Measurements from ENCODE around the gene MED9. TPM values are rescaled to one million over a fixed set of nuclear protein-coding genes. Genes with fewer than 3 reads are reported as not detected.

MED9 gene
- total RNA-seq, 2 donors from 2014 or later: 18.4 to 20.5 TPM

- Histone ChIP-seq H3K27ac (ENCODE audit: low read depth, low read length) (no peak overlapping the region), H3K9me3 (ENCODE audit: control insufficient read depth, low read length) (peaks cover 1% of the 10 kb centered on the region), H3K4me3 (ENCODE audit: low read length) (no peak overlapping the region), H3K36me3 (ENCODE audit: control insufficient read depth, insufficient read depth, low read length) (no peaks in the 10 kb centered on the region), H3K4me1 (ENCODE audit: control insufficient read depth, insufficient read depth, low read length) (peaks cover 3% of the 10 kb centered on the region), H3K9ac (ENCODE audit: extremely low read depth, low read length, poor library complexity, severe bottlenecking) (no peak overlapping the region), H3K27me3 (ENCODE audit: control insufficient read depth, insufficient read depth, low read length, poor library complexity, severe bottlenecking) (no peaks in the 10 kb centered on the region)
- Mint-ChIP-seq H3K27me3 (ENCODE audit: insufficient read depth) (no peaks in the 10 kb centered on the region), H3K27ac (no peak overlapping the region), H3K4me1 (peaks cover 35% of the 10 kb centered on the region), H3K36me3 (ENCODE audit: low read depth) (no peaks in the 10 kb centered on the region), H3K9me3 (peaks cover 9% of the 10 kb centered on the region), H3K4me3 (no peak overlapping the region)
- TF ChIP-seq, protein P1, sequence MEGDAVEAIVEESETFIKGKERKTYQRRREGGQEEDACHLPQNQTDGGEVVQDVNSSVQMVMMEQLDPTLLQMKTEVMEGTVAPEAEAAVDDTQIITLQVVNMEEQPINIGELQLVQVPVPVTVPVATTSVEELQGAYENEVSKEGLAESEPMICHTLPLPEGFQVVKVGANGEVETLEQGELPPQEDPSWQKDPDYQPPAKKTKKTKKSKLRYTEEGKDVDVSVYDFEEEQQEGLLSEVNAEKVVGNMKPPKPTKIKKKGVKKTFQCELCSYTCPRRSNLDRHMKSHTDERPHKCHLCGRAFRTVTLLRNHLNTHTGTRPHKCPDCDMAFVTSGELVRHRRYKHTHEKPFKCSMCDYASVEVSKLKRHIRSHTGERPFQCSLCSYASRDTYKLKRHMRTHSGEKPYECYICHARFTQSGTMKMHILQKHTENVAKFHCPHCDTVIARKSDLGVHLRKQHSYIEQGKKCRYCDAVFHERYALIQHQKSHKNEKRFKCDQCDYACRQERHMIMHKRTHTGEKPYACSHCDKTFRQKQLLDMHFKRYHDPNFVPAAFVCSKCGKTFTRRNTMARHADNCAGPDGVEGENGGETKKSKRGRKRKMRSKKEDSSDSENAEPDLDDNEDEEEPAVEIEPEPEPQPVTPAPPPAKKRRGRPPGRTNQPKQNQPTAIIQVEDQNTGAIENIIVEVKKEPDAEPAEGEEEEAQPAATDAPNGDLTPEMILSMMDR (conservative IDR thresholded peaks at IDR 0.05): peak; percentile 58
- WGBS, 2 experiments (ENCODE audit: insufficient coverage in 1 of 2, insufficient read length in 1 of 2): 54 to 70% methylated on average over 3 to 4 of the region's 4 CpGs
- DNase-seq: no peak
Measured at GRCh38 chr17:17435323-17435722, 41.5 kb upstream of the MED9 start.

GRCh38 chr17:17437461-17437860, 39.3 kb upstream of the MED9 start:
- WGBS, 2 experiments (ENCODE audit: insufficient coverage in 1 of 2, insufficient read length in 1 of 2): 92 to 95% methylated on average over 9 of the region's 9 CpGs
- H3K9me3 Mint-ChIP-seq: peaks cover 2% of the 10 kb centered on the region
- TF ChIP-seq, protein P1 (conservative IDR thresholded peaks at IDR 0.05): no peak
- H3K27ac Mint-ChIP-seq: no peak overlapping the region
- H3K36me3 ChIP-seq (ENCODE audit: control insufficient read depth, insufficient read depth, low read length): no peaks in the 10 kb centered on the region
- no peaks in the 10 kb centered on the region for H3K27me3 ChIP-seq (ENCODE audit: control insufficient read depth, insufficient read depth, low read length, poor library complexity, severe bottlenecking)
- H3K27me3 Mint-ChIP-seq (ENCODE audit: insufficient read depth): no peaks in the 10 kb centered on the region
- no peak overlapping the region for H3K27ac ChIP-seq (ENCODE audit: low read depth, low read length)
- DNase-seq: no peak
- H3K4me1 Mint-ChIP-seq: peaks cover 44% of the 10 kb centered on the region
- peaks cover 6% of the 10 kb centered on the region for H3K4me1 ChIP-seq (ENCODE audit: control insufficient read depth, insufficient read depth, low read length)
- no peak overlapping the region for H3K4me3 ChIP-seq (ENCODE audit: low read length)
- no peaks in the 10 kb centered on the region for H3K36me3 Mint-ChIP-seq (ENCODE audit: low read depth)
- H3K9me3 ChIP-seq (ENCODE audit: control insufficient read depth, low read length): no peaks in the 10 kb centered on the region
- H3K4me3 Mint-ChIP-seq: no peak overlapping the region
- no peak overlapping the region for H3K9ac ChIP-seq (ENCODE audit: extremely low read depth, low read length, poor library complexity, severe bottlenecking)

DNA sequence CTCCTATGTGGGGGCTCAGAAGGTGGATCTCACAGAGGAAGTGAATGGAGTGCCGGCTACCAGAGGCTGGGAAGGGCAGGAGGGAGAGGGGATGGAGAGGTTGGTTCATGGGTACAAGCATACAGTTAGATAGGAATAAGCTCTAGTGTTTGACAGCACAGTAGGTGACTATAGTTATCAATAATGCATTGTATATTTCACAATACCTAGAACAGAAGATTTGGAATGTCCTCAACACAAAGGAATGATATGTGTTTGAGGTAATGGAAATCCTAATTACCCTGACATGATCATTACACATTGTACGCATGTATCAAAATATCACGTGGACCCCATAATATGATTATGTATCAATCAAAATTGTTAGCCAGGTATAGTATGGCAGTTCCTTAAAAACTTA, 38.9 kb upstream of the MED9 start:
- H3K9me3 Mint-ChIP-seq: peaks cover 2% of the 10 kb centered on the region
- TF ChIP-seq, protein P1 (conservative IDR thresholded peaks at IDR 0.05): no peak
- peaks cover 44% of the 10 kb centered on the region for H3K4me1 Mint-ChIP-seq
- Histone ChIP-seq H3K4me1 (ENCODE audit: control insufficient read depth, insufficient read depth, low read length) (peaks cover 6% of the 10 kb centered on the region), H3K9ac (ENCODE audit: extremely low read depth, low read length, poor library complexity, severe bottlenecking) (no peak overlapping the region), H3K9me3 (ENCODE audit: control insufficient read depth, low read length) (no peaks in the 10 kb centered on the region), H3K27me3 (ENCODE audit: control insufficient read depth, insufficient read depth, low read length, poor library complexity, severe bottlenecking) (no peaks in the 10 kb centered on the region), H3K36me3 (ENCODE audit: control insufficient read depth, insufficient read depth, low read length) (no peaks in the 10 kb centered on the region), H3K4me3 (ENCODE audit: low read length) (no peak overlapping the region), H3K27ac (ENCODE audit: low read depth, low read length) (no peak overlapping the region)
- WGBS, 2 experiments (ENCODE audit: insufficient coverage in 1 of 2, insufficient read length in 1 of 2): 93 to 96% methylated on average over 2 to 3 of the region's 3 CpGs
- H3K36me3 Mint-ChIP-seq (ENCODE audit: low read depth): no peaks in the 10 kb centered on the region
- H3K27me3 Mint-ChIP-seq (ENCODE audit: insufficient read depth): no peaks in the 10 kb centered on the region
- no peak for DNase-seq
- no peak overlapping the region for H3K27ac Mint-ChIP-seq
- H3K4me3 Mint-ChIP-seq: no peak overlapping the region
